ENCODE measurements around the gene PLSCR1.

PLSCR1 gene, protein sequence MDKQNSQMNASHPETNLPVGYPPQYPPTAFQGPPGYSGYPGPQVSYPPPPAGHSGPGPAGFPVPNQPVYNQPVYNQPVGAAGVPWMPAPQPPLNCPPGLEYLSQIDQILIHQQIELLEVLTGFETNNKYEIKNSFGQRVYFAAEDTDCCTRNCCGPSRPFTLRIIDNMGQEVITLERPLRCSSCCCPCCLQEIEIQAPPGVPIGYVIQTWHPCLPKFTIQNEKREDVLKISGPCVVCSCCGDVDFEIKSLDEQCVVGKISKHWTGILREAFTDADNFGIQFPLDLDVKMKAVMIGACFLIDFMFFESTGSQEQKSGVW

DNA sequence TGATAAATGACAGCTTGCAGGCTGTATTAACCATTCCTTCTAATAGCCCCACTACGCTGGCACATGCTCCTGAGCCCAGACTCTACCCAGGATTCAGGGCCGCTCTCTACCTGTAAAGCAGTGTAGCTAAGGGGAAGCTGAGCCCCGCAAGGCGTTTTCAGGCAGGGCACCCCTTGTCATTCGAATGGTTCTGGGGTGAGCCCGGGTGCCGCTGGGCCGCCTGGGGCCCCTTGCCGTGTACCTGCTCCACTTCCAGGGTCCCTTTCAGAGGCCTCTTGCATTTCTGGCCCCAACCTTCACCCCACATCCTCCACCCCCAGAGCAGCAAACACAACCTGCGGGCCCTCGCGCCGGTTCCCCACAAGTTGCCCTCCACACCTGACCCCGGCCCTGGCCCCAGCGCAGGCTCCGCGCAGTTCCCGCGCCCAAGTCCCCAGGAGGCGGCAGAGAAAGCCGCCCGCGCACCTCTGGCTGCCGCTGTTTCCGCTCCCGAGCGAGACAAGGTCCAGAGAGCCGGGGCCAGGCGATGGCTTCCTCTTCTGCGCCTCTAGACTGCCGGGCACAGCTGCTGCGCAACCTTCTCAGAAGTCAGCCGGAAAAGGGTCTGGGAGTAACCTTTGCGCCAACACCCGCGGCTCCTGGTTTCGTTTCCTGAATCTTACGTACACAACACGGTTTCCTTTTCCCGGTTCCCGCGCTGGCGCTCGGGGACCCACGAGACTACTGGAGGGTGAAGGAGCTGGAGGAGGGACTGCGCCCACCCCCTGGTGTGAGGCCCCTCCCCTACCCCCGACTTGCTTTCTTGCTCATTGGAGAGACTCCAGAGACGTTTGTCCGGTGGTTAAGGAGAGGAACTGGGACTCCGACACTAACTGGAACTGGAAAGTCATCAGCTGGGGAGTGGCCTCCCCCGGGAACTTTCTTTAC lies at the start of gene PLSCR1:
Gene PLSCR1, minus strand, starts transcription at position 606 of the 927 bp plus-strand sequence. CDS start 8,055 bp downstream, outside the sequence.
- DNase-seq = peak; percentile 96

DNA sequence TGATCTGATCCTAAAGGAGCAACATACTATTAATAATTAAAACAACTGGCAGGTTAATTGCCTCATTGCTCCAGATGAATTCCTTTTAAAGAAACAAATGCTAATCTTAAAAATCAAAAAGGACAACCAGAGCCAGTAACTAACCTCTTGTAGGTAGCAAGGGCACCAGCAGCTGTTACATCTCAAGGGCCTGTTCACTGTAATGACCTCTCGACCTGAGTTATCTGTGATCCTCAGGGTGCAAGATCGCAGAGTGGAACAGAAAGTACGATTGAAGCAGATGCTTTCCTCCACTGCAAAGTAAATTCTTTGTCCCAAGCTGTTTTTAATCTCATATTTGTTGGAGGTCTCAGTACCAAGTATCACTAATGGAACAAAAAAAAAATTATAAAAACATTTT lies 49.4 kb upstream of the PLSCR1 start:
- DNase-seq = no peak

DNA sequence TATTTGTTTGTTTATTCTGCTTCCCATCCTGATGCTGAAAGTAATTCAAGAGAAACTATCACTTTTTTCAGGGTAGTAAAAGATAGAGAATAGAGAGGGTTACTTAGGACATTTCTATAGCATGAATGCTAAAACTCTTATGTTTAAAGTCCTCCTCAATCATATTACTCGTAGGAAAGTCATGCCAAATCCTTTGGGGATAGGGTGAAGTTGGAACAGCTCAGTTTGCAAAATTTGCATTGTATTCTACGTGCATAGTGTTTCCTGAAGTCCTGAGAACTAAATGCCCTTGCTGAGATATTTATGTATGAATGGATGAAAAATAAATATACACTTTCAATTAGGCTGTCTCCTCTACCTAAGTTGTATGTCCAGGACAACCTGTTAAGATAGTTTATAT lies 46.1 kb upstream of the PLSCR1 start:
- DNase-seq = no peak

DNA sequence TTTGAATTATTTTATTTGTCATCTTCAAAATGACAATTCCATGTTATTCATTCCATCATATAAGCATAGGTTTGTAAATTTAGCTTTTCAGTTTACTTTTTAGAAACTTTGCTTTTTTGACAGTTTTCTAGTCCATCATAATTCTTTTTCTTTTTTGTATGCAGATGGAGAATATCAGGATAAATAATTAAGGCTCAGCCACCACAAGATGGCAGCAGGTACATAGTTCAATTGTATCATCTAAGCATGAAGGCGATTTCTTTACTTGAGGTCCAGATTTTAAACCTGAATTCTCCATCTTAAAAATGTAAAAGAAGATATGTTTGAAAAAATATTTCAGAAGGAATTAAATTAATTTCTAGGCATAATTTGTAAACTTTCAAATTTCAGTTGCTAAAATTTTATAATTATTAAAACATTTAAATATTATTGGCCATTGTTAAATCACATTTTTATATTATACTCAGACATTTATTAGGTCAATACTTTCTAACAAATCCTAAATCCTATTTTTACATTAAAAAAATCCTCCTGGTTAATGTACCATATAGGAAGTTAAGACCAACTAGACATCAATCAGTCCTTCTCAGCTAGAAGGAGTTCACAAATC lies 45.6 kb upstream of the PLSCR1 start:
- peak; percentile 72 for DNase-seq

DNA sequence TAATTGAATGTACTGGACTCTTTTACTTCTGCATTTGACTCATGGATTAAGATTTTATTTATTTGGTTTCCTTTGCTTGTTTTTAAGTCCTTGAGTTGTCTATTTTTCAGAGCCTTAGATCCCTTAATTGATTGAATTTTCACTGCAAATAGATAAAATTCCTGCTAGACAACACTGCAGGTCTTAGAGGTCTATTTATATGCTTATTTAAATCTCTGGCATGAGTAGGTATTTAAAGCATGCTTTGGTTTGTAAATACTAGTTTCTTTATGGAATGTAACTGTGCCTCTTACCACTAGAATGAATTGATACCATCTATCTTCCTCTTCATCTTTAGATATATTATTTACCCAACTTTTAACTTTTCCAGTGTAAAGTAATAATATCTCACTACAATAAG lies 40.7 kb upstream of the PLSCR1 start:
- DNase-seq = no peak

DNA sequence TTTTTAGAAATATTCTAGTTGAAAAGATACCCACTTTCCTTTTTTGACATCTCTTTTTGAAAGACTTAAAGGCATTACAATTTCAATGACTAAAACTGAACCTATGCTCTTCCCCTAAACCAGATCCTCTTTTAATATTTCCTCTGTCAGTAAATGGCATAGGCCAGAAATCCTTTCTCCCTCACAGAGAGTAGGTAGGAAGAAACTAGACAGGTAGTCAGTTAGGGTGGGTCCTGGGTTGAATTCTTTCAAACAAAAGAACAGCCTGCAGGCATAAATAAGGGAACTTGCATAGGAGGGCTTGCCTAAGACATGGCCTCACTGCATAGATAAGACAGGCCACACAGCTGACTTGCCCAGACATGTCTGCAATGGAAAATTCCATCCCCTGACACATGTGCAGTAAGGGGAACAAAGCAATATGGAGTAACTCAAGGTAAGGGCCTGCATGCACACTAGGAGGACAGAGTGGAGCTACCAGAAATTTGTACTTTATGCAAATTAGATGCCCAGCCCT lies 37.6 kb upstream of the PLSCR1 start:
- no peak for DNase-seq

DNA sequence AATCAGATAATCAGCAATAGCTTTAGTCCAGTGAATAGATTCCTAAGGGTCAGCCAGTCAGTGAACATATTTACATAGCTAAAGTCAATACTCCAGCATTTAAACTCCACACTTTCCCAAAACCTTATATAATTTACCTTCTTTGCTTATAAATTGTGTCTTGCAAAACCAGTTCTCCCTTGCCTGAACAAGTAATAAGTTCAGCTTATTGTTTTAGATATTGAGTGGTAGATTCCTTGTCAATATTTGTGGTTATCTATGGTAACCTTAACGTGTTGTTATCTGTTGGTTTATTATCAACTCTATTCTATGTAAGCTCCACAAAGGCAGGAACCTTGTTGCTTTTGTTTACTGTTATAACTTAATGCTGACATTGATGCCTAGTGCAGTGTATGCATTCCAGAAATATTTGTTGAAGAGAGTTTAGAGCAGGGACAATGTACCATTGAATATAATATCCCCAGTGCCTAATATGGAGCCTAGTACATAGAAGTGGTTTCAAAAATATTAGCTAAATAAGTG lies 36.7 kb upstream of the PLSCR1 start:
- DNase-seq = no peak

DNA sequence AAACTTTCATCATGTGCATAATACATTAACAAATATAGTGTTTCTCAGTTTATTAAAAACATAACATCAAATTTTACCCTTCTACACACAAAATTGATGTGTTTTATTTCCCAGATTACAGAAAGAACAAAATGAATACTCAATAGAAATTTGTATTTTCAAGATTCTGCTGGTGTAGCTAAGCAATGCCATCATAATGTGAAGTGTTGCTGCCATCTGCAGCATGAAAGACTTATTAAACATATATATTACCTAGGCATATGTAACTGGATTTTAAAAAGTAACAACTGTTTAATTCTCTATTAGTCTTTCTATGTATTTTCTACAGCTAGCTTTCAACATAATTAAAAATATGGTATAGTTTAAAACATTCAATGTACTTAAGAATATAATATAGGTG lies 33.3 kb upstream of the PLSCR1 start:
- peak; percentile 49 for DNase-seq

DNA sequence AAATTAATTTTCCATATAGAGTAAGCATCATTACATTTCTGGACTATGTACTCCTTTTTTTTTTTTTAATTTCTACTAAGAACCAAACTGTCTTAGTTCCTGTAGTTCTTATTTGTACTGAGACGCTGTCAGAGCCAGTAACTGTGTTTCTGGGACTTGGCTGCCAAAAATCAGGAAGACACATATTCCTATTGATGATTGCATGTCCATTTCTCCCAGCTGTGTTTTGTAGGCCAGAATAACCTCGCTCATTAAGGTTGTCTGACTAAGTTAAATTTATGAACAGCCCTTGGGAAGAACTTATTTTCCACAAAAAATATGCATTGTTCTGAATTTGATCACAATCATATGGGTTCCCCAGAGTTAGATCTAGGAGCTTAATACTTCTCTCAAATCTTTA lies 31.2 kb upstream of the PLSCR1 start:
- no peak for DNase-seq

DNA sequence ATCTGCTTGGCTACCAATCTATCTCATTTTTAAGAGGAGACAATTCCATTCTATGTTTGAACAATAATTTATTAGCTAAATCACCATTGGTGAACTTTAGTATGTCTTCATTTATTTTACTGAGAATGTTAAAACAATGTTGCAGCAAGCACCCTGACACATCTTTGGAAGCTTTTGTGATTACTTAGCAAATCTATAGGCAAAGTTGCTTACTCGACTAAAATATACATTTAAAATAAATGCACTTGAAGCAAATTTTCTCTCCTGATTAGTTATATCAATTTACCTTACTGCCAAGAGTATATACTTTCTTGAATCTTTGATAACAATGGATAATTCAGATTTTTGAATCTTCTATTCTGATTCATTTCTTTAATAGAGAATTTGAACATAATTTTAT lies 29.8 kb upstream of the PLSCR1 start:
- DNase-seq = no peak

DNA sequence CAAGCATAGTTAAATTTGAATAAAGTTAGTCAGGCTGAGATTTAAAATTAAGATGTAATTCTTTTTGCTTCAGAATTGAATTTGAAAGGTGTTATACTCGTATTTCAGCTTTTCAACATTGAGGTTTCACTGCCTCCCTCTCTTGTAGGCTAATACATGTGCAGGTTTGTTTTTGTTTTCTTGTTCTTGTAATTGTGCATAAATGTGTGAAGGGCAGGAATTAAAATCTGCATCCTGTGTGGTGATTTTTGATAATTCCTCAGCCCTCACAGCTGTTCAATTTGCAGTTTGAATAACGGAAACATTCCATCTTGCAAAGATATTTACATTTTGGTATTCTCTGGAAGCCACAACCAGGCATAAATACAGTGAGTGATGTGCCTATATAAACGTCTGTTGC lies 24.9 kb upstream of the PLSCR1 start:
- no peak for DNase-seq

DNA sequence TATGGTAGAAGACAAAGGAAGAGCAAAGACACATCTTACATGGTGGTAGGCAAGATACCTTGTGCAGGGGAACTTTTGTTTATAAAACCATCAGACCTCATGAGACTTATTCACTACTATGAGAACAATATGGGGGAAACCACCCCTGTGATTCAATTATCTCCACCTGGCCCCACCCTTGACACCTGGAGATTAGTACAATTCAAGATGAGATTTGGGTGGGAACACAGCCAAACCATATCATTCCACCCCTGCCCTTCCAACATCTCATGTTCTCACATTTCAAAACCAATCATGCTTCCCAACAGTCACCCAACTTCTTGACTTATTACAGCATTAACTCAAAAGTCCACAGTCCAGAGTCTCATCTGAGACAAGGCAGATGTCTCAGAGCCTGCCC lies 21.7 kb upstream of the PLSCR1 start:
- DNase-seq = no peak

DNA sequence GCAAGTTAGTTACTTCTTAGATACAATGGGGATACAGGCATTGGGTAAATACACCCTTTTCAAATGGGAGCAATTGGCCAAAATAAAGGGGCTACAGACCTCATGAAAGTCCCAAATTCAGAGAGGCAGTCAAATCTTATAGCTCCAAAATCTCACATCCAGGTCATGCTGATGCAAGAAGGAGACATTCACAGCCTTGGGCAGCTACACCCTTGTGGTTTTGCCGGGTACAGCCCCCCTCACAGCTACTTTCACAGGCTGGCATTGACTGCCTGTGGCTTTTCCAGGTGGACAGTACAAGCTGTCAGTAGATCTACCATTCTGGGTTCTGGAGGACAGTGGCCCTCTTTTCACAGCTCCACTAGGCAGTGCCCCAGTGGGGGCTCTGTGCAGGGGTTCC lies 17.5 kb upstream of the PLSCR1 start:
- DNase-seq = no peak

DNA sequence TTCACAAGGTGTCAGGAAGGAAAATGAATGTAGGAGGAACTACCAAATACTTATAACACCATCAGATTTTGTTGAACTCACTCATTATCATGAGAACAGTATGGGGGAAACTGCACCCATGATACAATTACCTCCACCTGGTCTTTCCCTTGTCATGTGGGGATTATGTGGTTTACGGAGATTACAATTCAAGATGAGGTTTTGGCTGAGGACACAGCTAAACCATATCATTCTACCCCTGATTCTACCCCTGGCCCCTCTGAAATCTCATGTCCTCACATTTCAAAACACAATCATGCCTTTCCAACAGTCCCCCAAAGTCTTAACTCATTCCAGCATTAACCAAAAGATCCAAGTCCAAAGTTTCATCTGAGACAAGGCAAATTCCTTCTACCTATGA lies 17.1 kb upstream of the PLSCR1 start:
- DNase-seq = no peak

DNA sequence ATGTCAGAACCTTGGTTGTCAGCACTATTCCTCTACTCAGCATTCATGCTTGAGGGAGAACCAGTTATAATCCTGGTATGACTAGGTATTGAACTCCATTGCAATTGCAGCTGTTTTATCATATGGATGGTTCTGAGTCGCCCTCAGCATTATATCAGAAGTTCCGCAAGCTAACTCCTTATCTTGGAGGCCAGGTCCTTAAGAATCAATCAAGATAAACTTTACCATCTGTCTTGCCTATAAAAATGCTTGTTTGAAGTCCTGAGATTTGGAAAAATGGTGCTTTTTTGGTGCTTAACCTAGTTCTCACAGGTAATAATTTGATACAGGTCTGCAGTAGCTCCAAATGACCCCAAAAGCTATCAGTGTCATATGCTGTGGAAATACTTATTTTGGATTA lies 16.3 kb upstream of the PLSCR1 start:
- DNase-seq = no peak

DNA sequence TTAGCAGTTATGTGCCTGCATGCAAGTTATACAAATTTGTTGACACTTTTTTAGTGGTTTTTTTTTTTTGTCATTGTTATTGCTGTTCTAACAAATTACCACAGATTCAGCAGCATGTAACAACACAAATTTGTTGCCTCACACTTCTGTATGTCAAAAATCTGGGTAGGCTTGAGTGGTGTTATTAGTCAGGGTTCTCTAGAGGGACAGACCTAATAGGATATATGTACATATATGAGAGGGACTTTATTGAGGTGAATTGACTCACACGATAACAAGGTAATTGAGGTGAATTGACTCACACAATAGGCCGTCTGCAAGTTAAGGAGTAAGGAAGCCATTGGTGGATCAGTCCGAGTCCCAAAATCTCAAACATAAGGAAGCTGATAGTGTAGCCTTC lies 15.0 kb upstream of the PLSCR1 start:
- DNase-seq = no peak

DNA sequence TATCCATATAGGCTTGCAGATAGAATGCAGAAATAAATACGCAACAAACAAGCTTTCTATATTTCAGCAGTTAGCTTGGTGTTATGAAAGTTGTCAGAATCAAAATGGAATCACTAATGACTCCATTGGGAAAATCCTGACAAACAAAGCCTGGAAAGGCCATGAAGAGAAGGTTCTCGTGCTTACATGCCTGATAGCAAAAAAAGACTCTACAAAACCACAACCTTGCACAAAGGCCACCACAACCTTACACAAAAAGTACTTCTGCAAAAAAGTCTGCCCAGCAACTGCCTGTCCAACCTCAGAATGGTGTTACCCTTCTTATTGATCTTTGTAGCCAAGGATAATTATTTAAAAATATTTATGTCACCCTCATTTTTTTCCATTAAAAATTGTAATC lies 14.4 kb upstream of the PLSCR1 start:
- no peak for DNase-seq

DNA sequence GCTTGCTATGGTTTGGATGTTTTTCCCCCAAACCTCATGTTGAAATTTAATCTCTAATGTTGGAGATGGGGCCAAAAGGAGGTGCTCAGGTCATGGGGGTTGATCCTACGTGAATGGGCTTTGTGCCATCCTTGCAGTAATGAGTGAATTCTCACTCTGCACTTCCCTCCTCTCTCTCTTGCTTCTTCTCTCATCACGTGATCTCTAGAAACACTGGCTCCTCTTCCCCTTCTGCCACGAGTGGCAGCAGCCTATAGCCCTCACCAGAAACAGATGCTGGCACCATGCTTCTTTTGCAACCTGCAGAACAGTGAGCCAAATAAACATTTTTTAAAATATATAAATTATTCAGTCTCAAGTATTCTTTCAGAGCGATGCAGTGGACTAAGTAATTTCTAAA lies 13.3 kb upstream of the PLSCR1 start:
- DNase-seq = no peak

DNA sequence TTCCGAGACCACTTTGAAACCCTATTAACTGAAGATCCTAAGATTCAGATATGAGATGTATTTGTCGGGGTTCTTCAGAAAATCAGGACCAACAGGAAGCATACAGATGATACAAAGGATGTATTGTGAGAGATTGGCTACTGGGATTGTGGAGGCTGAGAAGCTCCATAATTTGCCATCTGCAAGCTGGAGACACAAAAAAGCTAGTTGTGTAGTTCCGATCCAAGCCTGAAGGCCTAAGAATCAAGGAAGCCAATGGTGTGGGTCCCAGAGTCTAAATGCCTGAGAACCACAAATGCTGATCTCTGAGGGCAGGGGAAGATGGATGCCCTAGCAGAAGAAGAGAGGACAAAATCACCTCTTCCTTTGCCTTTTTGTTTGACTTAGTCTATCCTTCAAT lies 10.9 kb upstream of the PLSCR1 start:
- no peak for DNase-seq

DNA sequence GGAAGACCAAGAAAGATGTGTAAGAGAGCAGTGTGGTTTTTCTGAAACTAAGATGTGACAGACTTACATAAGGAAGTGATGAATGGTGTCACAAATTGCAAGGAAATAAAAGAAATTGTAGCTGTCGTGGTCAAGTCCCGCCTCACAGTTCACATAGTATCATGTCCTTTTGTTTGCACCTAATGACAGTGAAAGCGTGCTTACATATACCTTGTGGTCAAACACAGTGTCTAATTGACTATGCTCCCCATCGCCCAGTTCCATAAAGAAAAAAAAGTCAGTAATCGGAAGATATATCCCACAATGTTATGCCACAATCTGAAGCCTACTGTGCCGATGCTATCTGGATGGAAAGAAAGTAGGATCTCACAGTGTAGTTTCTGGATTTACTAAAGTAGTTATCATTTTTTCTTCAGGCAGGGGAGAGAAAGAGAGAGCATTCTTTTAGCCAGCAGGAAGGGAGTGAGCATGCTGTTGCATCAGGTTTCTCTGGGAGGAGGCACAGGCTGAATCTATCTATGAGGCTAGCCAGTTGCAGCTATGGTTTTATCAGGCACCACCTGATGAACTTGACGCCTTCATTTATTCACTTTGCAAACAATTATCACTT lies 9.8 kb upstream of the PLSCR1 start:
- no peak for DNase-seq

DNA sequence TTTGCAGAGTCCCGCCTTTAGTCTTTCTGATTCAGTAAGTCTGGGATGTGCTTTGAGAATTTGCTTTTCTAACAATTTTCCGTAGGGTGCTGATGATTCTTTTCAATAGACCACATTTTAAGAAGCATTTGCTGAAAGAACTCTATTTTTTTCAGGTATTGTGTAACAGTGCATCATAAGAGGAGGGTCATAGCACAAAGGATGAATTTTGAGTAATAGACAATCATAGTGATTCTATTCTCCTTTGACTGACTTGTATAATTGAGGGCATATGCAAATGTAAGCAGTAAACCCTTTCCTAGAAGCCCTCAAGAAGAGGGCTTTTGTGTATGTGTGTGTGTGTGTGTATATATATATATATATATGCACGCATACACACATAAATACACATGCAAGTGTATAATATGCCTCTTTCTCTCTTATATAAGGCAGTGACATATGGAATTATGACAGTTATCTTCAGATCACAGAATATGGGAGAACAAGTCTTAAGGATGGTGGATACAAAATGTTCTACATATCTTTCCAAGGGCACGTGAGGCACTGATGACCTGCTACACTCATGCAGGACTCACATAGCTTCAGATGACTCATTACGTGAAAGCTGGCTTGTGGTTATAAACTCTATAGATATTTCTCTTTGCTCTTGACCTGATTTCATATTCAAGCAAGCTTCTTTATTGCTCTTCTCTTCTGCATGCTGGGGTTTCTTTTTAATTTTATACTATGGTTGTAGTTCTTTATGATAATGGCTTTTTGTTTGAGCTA lies 6.5 kb upstream of the PLSCR1 start:
- no peak for DNase-seq

DNA sequence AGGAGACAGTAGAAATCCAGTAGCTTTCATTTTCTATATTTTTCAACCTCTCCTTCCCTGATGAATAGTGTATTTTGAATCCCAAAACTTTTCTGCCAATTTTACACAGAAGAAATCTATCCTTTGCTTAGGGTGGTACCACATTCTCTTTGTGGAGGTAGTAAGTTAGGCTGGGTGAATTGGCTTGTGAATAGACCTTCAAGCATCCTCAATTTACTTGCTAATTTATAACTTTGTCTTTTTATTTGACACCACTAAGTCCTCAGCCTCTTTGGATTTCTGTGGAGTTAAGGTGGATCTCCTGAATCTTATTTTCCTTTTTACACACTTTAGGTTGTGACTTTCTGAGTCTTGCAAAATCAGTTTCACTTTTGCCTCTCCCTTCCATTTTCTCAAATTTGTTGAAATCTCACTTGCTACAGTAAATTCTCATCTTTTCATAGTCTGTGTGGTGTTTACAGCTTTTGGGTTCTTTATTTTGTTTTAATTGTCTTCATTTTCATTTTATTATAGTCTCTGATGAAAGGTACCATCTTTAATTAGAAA lies 5.7 kb upstream of the PLSCR1 start:
- no peak for DNase-seq

Data from NCI-H146 (cell line).